HG03521 (cell line): ENCODE measurements around the gene CLMP.
"Not testable (repeated sequence)": the region's sequence is repeated elsewhere in the genome, so short reads cannot be mapped to it uniquely, and the experiment has no call there.

Source experiments
- ATAC-seq: cut with Tn5 transposase; IDR thresholded peaks from one replicate; pipeline ENCODE4 v1.9.1; 2021; ENCODE audit warnings: mild to moderate bottlenecking, moderate library complexity; ENCODE audit not compliant: unreplicated experiment

The CLMP gene

GRCh38 chr11:123218451-123218850 is 23.4 kb upstream of the CLMP start:
- no peak for ATAC-seq

DNA sequence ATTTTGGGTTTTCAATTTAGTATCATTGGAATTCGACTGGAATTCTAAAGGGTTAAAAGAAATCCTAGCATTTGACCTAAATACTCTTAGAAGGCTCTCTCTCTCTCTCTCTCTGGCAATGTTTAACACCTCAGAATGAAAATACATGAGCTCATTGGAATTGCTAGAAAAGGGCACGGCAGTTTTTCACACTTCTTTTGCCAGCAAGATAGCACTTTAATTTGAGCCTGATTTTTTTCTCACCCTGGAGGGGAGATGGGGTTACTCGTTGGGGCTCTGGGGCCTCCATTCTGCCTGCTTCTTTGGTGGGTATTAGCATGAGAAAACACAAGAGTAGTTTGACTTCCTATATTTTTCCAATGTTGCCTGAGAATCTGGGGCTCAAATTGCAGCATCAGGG is 22.8 kb upstream of the CLMP start:
- ATAC-seq, result no peak

- ATAC-seq, result no peak
Observed at GRCh38 chr11:123216249-123216648, 21.2 kb upstream of the CLMP start.

- ATAC-seq, result no peak
Observed at GRCh38 chr11:123214940-123215339, 19.9 kb upstream of the CLMP start.

- no peak for ATAC-seq
Observed at GRCh38 chr11:123214396-123214795, 19.3 kb upstream of the CLMP start.

- ATAC-seq, result no peak
Observed at GRCh38 chr11:123213307-123213771, 18.3 kb upstream of the CLMP start.

GRCh38 chr11:123212406-123212805 is 17.4 kb upstream of the CLMP start:
- ATAC-seq, result no peak

- no peak for ATAC-seq
Observed at GRCh38 chr11:123211981-123212380, 16.9 kb upstream of the CLMP start.

DNA sequence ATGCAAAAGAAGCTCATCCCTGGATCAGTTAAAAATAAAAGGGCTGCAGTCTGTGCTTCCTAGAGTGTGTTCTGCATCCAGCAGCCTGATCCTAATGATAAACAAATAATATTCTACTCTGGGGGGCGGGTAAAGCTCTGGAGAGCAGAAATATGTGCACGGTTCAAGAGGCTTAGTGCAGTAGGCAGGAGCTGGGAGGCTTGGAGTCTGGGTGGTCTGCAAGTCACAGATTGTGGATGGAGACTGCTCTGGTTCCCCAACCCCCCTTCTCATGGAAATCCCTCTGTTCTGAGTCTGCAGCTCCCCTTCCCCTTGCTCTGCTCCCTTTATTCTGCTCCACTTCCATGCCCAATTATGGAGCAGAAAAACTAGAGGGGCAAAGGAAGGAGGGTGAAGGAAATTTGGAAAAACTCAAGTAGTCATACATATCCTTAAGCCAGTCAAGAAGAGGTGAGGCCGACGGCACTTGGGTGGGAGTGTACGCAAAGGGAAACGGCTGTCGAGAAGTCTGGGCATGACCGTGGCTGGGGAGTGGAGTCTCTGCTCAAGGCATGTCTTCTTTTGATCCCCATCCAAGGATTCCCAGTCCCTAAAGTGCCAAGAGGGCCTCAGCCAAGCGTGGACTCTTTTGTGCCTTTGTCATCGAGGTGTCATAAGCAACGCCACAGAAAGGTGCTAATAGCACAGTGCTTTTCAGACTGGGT is 16.3 kb upstream of the CLMP start:
- ATAC-seq, result no peak

DNA sequence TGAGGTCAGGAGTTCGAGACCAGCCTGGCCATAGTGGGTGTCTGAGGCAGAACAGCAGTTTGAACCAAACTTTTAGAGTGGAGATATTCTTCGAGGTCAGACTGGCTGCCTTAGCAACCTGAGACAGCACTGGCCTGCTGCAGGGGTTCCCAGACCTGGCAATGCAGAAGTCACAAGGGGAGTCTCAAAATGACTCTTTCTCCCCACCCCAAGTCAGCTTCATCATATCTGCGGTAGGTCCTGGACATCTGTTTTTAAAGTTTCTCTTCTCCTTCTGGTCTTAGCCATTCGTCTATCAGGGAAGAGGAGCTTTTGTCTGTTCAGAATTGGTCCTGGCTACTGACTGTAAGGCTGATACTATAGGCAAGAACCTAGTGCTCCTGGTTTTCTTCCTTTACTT is 14.5 kb upstream of the CLMP start:
- no peak for ATAC-seq

- no peak for ATAC-seq
Observed at GRCh38 chr11:123206791-123207434, 11.9 kb upstream of the CLMP start.

GRCh38 chr11:123206055-123206454 is 11.0 kb upstream of the CLMP start:
- not testable (repeated sequence) for ATAC-seq

DNA sequence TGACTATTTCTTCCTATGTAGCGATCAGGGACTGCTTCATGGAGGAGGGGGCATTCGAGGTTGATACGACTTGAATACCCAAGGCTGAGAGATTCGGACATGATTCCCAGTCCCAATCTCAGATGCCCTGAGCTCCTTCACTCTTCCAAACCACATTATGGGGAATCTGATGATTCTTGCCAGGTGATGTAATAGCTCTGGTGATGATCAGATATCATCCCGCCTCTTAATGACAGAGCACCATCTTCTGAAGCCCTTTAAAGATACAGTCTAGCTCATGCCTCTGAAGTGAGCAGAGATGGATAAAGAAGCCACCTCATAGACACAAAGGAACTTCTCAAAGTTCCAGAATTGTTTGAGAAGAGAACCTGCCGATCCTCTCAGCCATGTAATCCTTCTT is 8.9 kb upstream of the CLMP start:
- ATAC-seq, result no peak

DNA sequence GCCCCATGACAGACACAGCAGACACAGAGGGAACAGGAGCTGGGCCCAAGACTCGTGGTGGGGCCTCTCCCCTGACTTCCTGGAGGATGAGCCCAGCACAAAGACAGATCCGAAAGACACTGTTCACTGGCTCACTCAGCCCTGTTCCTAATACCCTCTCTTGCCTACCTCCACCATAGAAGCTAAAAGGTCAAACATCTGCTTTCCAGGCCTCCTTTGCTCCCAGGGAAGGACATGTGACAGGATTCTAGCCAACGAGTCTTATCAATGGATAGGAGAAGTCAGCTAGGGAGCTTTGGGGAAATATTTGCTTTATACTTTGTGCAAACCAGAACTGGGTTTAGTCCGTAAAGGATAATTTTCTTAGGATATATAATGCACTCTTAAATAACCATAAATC is 8.4 kb upstream of the CLMP start:
- ATAC-seq, result no peak

- no peak for ATAC-seq
Observed at GRCh38 chr11:123202155-123203151, 7.4 kb upstream of the CLMP start.

DNA sequence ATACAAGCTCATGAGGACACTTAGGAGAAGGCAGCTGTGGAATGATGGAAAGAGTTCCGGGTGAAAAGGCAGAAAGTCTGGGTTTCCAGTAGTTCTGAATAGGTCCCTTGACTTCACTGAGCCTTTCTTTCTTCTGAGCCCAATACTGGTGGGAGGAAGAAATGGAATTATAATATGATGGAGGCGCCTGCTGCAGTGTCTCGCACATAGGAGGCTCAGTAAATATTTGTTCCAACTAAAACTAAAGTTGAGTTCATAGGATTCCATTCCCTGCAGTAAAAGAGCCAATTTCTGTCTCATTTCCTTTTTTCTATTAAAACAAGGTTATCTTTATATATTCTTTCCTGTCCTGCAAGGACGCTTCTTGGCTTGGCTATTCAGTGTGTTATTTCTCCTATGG is 5.2 kb upstream of the CLMP start:
- no peak for ATAC-seq

- no peak for ATAC-seq
Observed at GRCh38 chr11:123197711-123198110, 2.7 kb upstream of the CLMP start.

- no peak for ATAC-seq
Observed at GRCh38 chr11:123196060-123196714, 1.1 kb upstream of the CLMP start.

DNA sequence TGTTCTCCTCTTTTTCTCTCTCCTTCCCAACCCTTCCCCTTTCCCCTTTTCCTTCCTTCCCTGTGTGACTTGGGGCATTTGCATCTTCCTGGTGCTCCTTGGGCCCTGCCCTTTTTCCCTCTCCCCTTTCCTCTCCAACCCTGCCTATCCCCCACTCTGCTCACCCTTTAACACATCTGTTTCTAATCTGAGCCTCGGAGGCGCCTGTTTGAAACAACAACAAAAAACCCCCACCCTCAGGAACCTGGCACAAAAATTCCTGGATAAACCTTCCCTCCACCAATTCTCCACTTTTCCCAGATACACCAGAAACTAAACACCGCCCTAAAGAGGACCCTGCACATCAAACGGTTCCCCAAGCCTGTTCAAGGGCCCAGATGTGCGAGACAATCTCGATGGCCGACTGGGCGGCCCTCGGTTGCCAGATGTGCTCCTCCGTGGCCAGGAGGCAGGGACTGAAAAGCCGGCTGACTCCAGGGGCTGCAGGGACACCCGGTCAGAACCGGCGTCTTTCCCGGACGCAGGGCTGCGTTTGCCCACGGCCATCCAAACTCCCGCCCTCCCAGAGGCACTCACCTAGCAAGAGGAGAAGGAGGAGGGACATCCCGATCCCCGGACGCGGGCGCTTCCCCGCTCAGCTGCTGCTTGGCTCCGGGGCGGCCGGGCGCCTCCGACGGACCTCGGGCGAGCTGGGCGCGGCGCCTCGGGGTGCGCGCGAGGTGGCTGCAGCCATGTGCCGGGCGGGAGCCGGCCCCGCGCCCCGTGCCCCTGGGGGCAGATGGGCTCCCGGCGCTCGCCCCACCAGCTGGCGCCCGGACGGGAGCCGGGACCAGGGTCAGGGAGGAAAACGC is 486 bp downstream of the CLMP start:
- ATAC-seq, result no peak

DNA sequence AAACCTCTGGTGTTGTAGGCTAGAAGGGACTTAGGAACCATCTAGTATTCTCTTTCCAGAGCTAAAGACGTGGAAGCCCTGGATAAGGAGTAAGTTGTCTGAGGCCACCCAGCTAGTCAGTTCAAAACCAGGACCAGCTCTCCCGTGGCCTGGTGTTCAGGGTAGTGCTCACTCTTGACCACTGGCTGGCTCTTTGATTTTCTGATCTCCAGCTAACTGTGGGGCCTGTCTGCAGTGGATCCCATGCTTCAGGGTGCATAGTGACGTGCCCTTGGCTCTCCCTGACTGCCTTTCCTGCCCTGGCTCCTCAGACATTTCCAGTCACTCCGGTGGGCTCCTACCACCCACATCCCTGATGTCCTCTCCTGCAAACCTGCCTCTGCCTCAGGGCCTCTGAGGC is 1.3 kb downstream of the CLMP start:
- ATAC-seq, result no peak
